ENCODE results near the gene PHC2. TPM values are rescaled to one million over a fixed set of nuclear protein-coding genes. Genes with fewer than 3 reads are reported as not detected.

Gene PHC2
- total RNA-seq, 6 donors from 2014 or later = 103 to 173 (median 129) TPM

- Histone ChIP-seq H3K27me3 (no peaks in the 10 kb centered on the region), H3K4me1 (peaks cover 0 to 11% (median 6%) of the 10 kb centered on the region in 4 donors), H3K36me3 (no peaks in the 10 kb centered on the region), H3K27ac (peak overlapping the region in 2 of 4 donors; percentile 20 to 39), H3K9me3 (no peaks in the 10 kb centered on the region), H3K4me3 (no peak overlapping the region)
- TF ChIP-seq POLR2A (IDR thresholded peaks at IDR 0.05) = no peak
- no peak for TF ChIP-seq POLR2AphosphoS5 (IDR thresholded peaks at IDR 0.05)
- no peak for TF ChIP-seq CTCF (IDR thresholded peaks at IDR 0.05)
- ATAC-seq (ENCODE audit: low FRiP score in 2 of 2) (peak in 1 of 2 donors; percentile 71), DNase-seq (no peak)
- 65 to 67% methylated on average over 4 of the region's 4 CpGs for WGBS, 2 donors
These were observed 30.2 kb upstream of the PHC2 start for GRCh38 chr1:33460947-33461629.

GRCh38 chr1:33460144-33460543 is 29.2 kb upstream of the PHC2 start:
- Histone ChIP-seq H3K36me3 (no peaks in the 10 kb centered on the region), H3K4me1 (peaks cover 0 to 11% (median 8%) of the 10 kb centered on the region in 4 donors), H3K27me3 (no peaks in the 10 kb centered on the region), H3K4me3 (no peak overlapping the region), H3K27ac (peak overlapping the region in 1 of 4 donors; percentile 39), H3K9me3 (no peaks in the 10 kb centered on the region)
- 52 to 79% methylated on average over 3 of the region's 3 CpGs for WGBS, 2 donors
- ATAC-seq (ENCODE audit: low FRiP score in 2 of 2) (no peak), DNase-seq (no peak)
- TF ChIP-seq CTCF (IDR thresholded peaks at IDR 0.05) = no peak
- no peak for TF ChIP-seq EP300 (IDR thresholded peaks at IDR 0.05)

GRCh38 chr1:33459691-33460090 is 28.8 kb upstream of the PHC2 start:
- DNase-seq = no peak
- no peak for TF ChIP-seq POLR2A (IDR thresholded peaks at IDR 0.05)
- TF ChIP-seq EP300 (IDR thresholded peaks at IDR 0.05) = no peak
- TF ChIP-seq CTCF (IDR thresholded peaks at IDR 0.05) = no peak
- TF ChIP-seq POLR2AphosphoS5 (IDR thresholded peaks at IDR 0.05) = no peak
- Histone ChIP-seq H3K27ac (no peak overlapping the region), H3K4me1 (peaks cover 0 to 11% (median 8%) of the 10 kb centered on the region in 4 donors), H3K9me3 (no peaks in the 10 kb centered on the region), H3K4me3 (no peak overlapping the region), H3K27me3 (no peaks in the 10 kb centered on the region), H3K36me3 (no peaks in the 10 kb centered on the region)
- ATAC-seq (ENCODE audit: low FRiP score in 2 of 2) = no peak
- WGBS, 2 donors = 84 to 91% methylated on average over 4 of the region's 4 CpGs

- no peak for ATAC-seq (ENCODE audit: low FRiP score in 2 of 2)
- 87 to 88% methylated on average over 6 of the region's 6 CpGs for WGBS, 2 donors
- no peak overlapping the region for H3K27ac ChIP-seq
These were observed 25.6 kb upstream of the PHC2 start for GRCh38 chr1:33456502-33456886.

More at GRCh38 chr1:33456502-33456886, 25.6 kb upstream of the PHC2 start:
- TF ChIP-seq POLR2AphosphoS5 (IDR thresholded peaks at IDR 0.05) (no peak), CTCF (IDR thresholded peaks at IDR 0.05) (no peak), EP300 (IDR thresholded peaks at IDR 0.05) (no peak), POLR2A (IDR thresholded peaks at IDR 0.05) (no peak)
- no peaks in the 10 kb centered on the region for H3K9me3 ChIP-seq
- no peak overlapping the region for H3K4me3 ChIP-seq
- DNase-seq = no peak
- peaks cover 0 to 7% (median 6%) of the 10 kb centered on the region in 4 donors for H3K4me1 ChIP-seq
- no peaks in the 10 kb centered on the region for H3K27me3 ChIP-seq
- H3K36me3 ChIP-seq = no peaks in the 10 kb centered on the region
